ENCODE measurements around the gene RASD2.

RASD2 gene

GRCh38 chr22:35526333-35526979, 14.2 kb upstream of the RASD2 start:
- peaks cover 13% of the 10 kb centered on the region for H3K4me1 Mint-ChIP-seq
- no peaks in the 10 kb centered on the region for H3K36me3 Mint-ChIP-seq
- no peak overlapping the region for H3K27ac Mint-ChIP-seq
- H3K4me3 Mint-ChIP-seq: no peak overlapping the region
- no peaks in the 10 kb centered on the region for H3K9me3 Mint-ChIP-seq
- ATAC-seq: peak; percentile 51
- H3K27me3 Mint-ChIP-seq: peaks cover 18% of the 10 kb centered on the region

GRCh38 chr22:35528927-35529326, 11.7 kb upstream of the RASD2 start:
- ATAC-seq: no peak
- no peaks in the 10 kb centered on the region for H3K9me3 Mint-ChIP-seq
- no peak overlapping the region for H3K27ac Mint-ChIP-seq
- H3K27me3 Mint-ChIP-seq: peaks cover 8% of the 10 kb centered on the region
- peaks cover 13% of the 10 kb centered on the region for H3K4me1 Mint-ChIP-seq
- no peak overlapping the region for H3K4me3 Mint-ChIP-seq
- no peaks in the 10 kb centered on the region for H3K36me3 Mint-ChIP-seq

- H3K9me3 Mint-ChIP-seq: no peaks in the 10 kb centered on the region
- no peak overlapping the region for H3K4me3 Mint-ChIP-seq
- H3K36me3 Mint-ChIP-seq: no peaks in the 10 kb centered on the region
- H3K27ac Mint-ChIP-seq: no peak overlapping the region
- ATAC-seq: no peak
- H3K27me3 Mint-ChIP-seq: peaks cover 16% of the 10 kb centered on the region
- peaks cover 13% of the 10 kb centered on the region for H3K4me1 Mint-ChIP-seq
Measured at GRCh38 chr22:35530700-35531099, 9.9 kb upstream of the RASD2 start.

GRCh38 chr22:35531202-35531601, 9.4 kb upstream of the RASD2 start:
- Mint-ChIP-seq H3K27ac (no peak overlapping the region), H3K4me1 (peaks cover 12% of the 10 kb centered on the region), H3K27me3 (peaks cover 18% of the 10 kb centered on the region), H3K4me3 (no peak overlapping the region), H3K36me3 (no peaks in the 10 kb centered on the region), H3K9me3 (no peaks in the 10 kb centered on the region)
- ATAC-seq: no peak

- ATAC-seq: no peak
- Mint-ChIP-seq H3K27me3 (peaks cover 18% of the 10 kb centered on the region), H3K9me3 (no peaks in the 10 kb centered on the region), H3K36me3 (no peaks in the 10 kb centered on the region), H3K4me1 (peaks cover 7% of the 10 kb centered on the region), H3K4me3 (no peak overlapping the region), H3K27ac (no peak overlapping the region)
Measured at GRCh38 chr22:35531676-35532075, 9.0 kb upstream of the RASD2 start.

- no peak overlapping the region for H3K4me3 Mint-ChIP-seq
- ATAC-seq: no peak
- no peak overlapping the region for H3K27ac Mint-ChIP-seq
- peaks cover 19% of the 10 kb centered on the region for H3K27me3 Mint-ChIP-seq
- no peaks in the 10 kb centered on the region for H3K9me3 Mint-ChIP-seq
- H3K36me3 Mint-ChIP-seq: no peaks in the 10 kb centered on the region
- peaks cover 6% of the 10 kb centered on the region for H3K4me1 Mint-ChIP-seq
Measured at GRCh38 chr22:35533365-35534029, 7.1 kb upstream of the RASD2 start.

- Mint-ChIP-seq H3K27ac (no peak overlapping the region), H3K27me3 (peaks cover 25% of the 10 kb centered on the region), H3K9me3 (no peaks in the 10 kb centered on the region), H3K4me3 (no peak overlapping the region), H3K4me1 (peaks cover 6% of the 10 kb centered on the region), H3K36me3 (no peaks in the 10 kb centered on the region)
- no peak for ATAC-seq
Measured at GRCh38 chr22:35534091-35534490, 6.5 kb upstream of the RASD2 start.

- ATAC-seq: no peak
- H3K27me3 Mint-ChIP-seq: peaks cover 39% of the 10 kb centered on the region
- H3K36me3 Mint-ChIP-seq: no peaks in the 10 kb centered on the region
- H3K9me3 Mint-ChIP-seq: no peaks in the 10 kb centered on the region
- H3K4me3 Mint-ChIP-seq: no peak overlapping the region
- H3K27ac Mint-ChIP-seq: no peak overlapping the region
- H3K4me1 Mint-ChIP-seq: peaks cover 11% of the 10 kb centered on the region
Measured at GRCh38 chr22:35537232-35537631, 3.4 kb upstream of the RASD2 start.

GRCh38 chr22:35538801-35539321, 1.8 kb upstream of the RASD2 start:
- no peak for ATAC-seq
- Mint-ChIP-seq H3K9me3 (no peaks in the 10 kb centered on the region), H3K4me1 (peaks cover 14% of the 10 kb centered on the region), H3K36me3 (no peaks in the 10 kb centered on the region), H3K27ac (no peak overlapping the region), H3K27me3 (peaks cover 52% of the 10 kb centered on the region), H3K4me3 (no peak overlapping the region)

GRCh38 chr22:35539487-35539886, 1.1 kb upstream of the RASD2 start:
- H3K9me3 Mint-ChIP-seq: no peaks in the 10 kb centered on the region
- peaks cover 58% of the 10 kb centered on the region for H3K27me3 Mint-ChIP-seq
- peaks cover 17% of the 10 kb centered on the region for H3K4me1 Mint-ChIP-seq
- no peak overlapping the region for H3K27ac Mint-ChIP-seq
- ATAC-seq: no peak
- H3K4me3 Mint-ChIP-seq: peak overlapping the region; percentile 65
- no peaks in the 10 kb centered on the region for H3K36me3 Mint-ChIP-seq

GRCh38 chr22:35539910-35540594, 579 bp upstream of the RASD2 start:
- H3K36me3 Mint-ChIP-seq: no peaks in the 10 kb centered on the region
- no peak overlapping the region for H3K27ac Mint-ChIP-seq
- peak; percentile 91 for ATAC-seq
- H3K4me1 Mint-ChIP-seq: peaks cover 17% of the 10 kb centered on the region
- H3K9me3 Mint-ChIP-seq: no peaks in the 10 kb centered on the region
- peaks cover 61% of the 10 kb centered on the region for H3K27me3 Mint-ChIP-seq
- peak overlapping the region; percentile 69 for H3K4me3 Mint-ChIP-seq

- Mint-ChIP-seq H3K9me3 (no peaks in the 10 kb centered on the region), H3K4me3 (no peak overlapping the region), H3K36me3 (no peaks in the 10 kb centered on the region), H3K27ac (no peak overlapping the region), H3K4me1 (peaks cover 17% of the 10 kb centered on the region), H3K27me3 (peaks cover 65% of the 10 kb centered on the region)
- no peak for ATAC-seq
Measured at GRCh38 chr22:35541254-35541748, 670 bp downstream of the RASD2 start.

- no peak overlapping the region for H3K27ac Mint-ChIP-seq
- H3K27me3 Mint-ChIP-seq: peaks cover 75% of the 10 kb centered on the region
- no peaks in the 10 kb centered on the region for H3K9me3 Mint-ChIP-seq
- H3K4me1 Mint-ChIP-seq: peaks cover 15% of the 10 kb centered on the region
- H3K36me3 Mint-ChIP-seq: no peaks in the 10 kb centered on the region
- H3K4me3 Mint-ChIP-seq: no peak overlapping the region
- no peak for ATAC-seq
Measured at GRCh38 chr22:35542157-35542938, 1.7 kb downstream of the RASD2 start.

- H3K9me3 Mint-ChIP-seq: no peaks in the 10 kb centered on the region
- H3K4me1 Mint-ChIP-seq: peaks cover 12% of the 10 kb centered on the region
- peaks cover 75% of the 10 kb centered on the region for H3K27me3 Mint-ChIP-seq
- H3K27ac Mint-ChIP-seq: no peak overlapping the region
- no peak overlapping the region for H3K4me3 Mint-ChIP-seq
- H3K36me3 Mint-ChIP-seq: no peaks in the 10 kb centered on the region
- no peak for ATAC-seq
Measured at GRCh38 chr22:35542939-35543516, 2.4 kb downstream of the RASD2 start.

GRCh38 chr22:35543702-35544101, 3.1 kb downstream of the RASD2 start:
- Mint-ChIP-seq H3K4me1 (peaks cover 12% of the 10 kb centered on the region), H3K27ac (no peak overlapping the region), H3K4me3 (no peak overlapping the region), H3K9me3 (no peaks in the 10 kb centered on the region), H3K27me3 (peaks cover 76% of the 10 kb centered on the region), H3K36me3 (no peaks in the 10 kb centered on the region)
- ATAC-seq: no peak
